WTC11 (cell line): ENCODE results near the gene RABEP2. TPM values are rescaled to one million over a fixed set of nuclear protein-coding genes. Genes with fewer than 3 reads are reported as not detected.

ENCODE experiments used
- ARID4B ChIP-seq: sonication (generic); formaldehyde crosslinking; IDR thresholded peaks from 2 replicates; pipeline ENCODE4 v1.8.0; 2023; ENCODE audit warnings: missing genetic modification reagents, mild to moderate bottlenecking, borderline replicate concordance
- ELF4 ChIP-seq: sonication (generic); formaldehyde crosslinking; IDR thresholded peaks from 2 replicates; pipeline ENCODE4 v1.8.1; 2022; ENCODE audit warnings: low read depth, mild to moderate bottlenecking, moderate library complexity, missing genetic modification reagents
- GTF2I ChIP-seq: fragments of 250-450 bp; sonication (Bioruptor Pico); conservative IDR thresholded peaks from 2 replicates; pipeline ENCODE4 v1.4.0; 2021; ENCODE audit warnings: mild to moderate bottlenecking
- MYBL2 ChIP-seq: sonication (generic); formaldehyde crosslinking; IDR thresholded peaks from 2 replicates; pipeline ENCODE4 v1.8.1; 2023; ENCODE audit warnings: mild to moderate bottlenecking, moderate library complexity, missing genetic modification reagents
- NFYB ChIP-seq: sonication (generic); formaldehyde crosslinking; conservative IDR thresholded peaks from 2 replicates; pipeline ENCODE4 v1.8.0; 2022; ENCODE audit warnings: low read depth, missing genetic modification reagents
- SOX15 ChIP-seq: fragments of 250-450 bp; sonication (Bioruptor Pico); IDR thresholded peaks from 2 replicates; pipeline ENCODE4 v1.9.0; 2021; ENCODE audit warnings: mild to moderate bottlenecking
- ZBTB43 ChIP-seq: sonication (generic); formaldehyde crosslinking; IDR thresholded peaks from 2 replicates; pipeline ENCODE4 v1.8.1; 2023; ENCODE audit warnings: mild to moderate bottlenecking, missing genetic modification reagents
- ZNF138 ChIP-seq: sonication (generic); formaldehyde crosslinking; conservative IDR thresholded peaks from 2 replicates; pipeline ENCODE4 v1.8.1; 2022; ENCODE audit warnings: mild to moderate bottlenecking, moderate library complexity, missing genetic modification reagents
- ZNF281 ChIP-seq: sonication (generic); formaldehyde crosslinking; IDR thresholded peaks from 2 replicates; pipeline ENCODE4 v1.8.0; 2023; ENCODE audit warnings: mild to moderate bottlenecking, missing genetic modification reagents
- ZNF425 ChIP-seq: fragments of 250-450 bp; sonication (Bioruptor Pico); conservative IDR thresholded peaks from 2 replicates; pipeline ENCODE4 v1.9.0; 2021; ENCODE audit warnings: mild to moderate bottlenecking
- ZNF532 ChIP-seq: fragments of 250-450 bp; sonication (Bioruptor Pico); IDR thresholded peaks from 2 replicates; pipeline ENCODE4 v1.9.0; 2021; ENCODE audit warnings: mild to moderate bottlenecking, borderline replicate concordance
- ZSCAN18 ChIP-seq: fragments of 250-450 bp; sonication (Bioruptor Pico); IDR thresholded peaks from 2 replicates; pipeline ENCODE4 v2.1.2; 2022; ENCODE audit warnings: mild to moderate bottlenecking, moderate library complexity
- total RNA-seq: library from RNA; stranded (reverse); gene quantifications from 3 replicates; pipeline ENCODE4 v1.2.3, GENCODE V29; 2021

The RABEP2 gene
- total RNA-seq, 1 experiment from 2014 or later, result 24.0 TPM

- TF ChIP-seq ZNF425 (CRISPR knock-in tag) (no peak), SOX15 (no peak), ZNF281 (CRISPR knock-in tag) (no peak), ZNF138 (CRISPR knock-in tag) (no peak), ZBTB43 (CRISPR knock-in tag) (no peak), ELF4 (CRISPR knock-in tag) (no peak), ARID4B (CRISPR knock-in tag) (no peak), ZSCAN18 (CRISPR knock-in tag) (no peak), ZNF532 (CRISPR knock-in tag) (no peak), NFYB (CRISPR knock-in tag) (no peak), GTF2I (no peak), MYBL2 (CRISPR knock-in tag) (no peak)
- TF ChIP-seq, all 79 proteins: peak for 0
These were observed 27.2 kb downstream of the RABEP2 start (continued) for GRCh38 chr16:28897826-28898225.
